ENCODE data around the gene ISOC2.
"Not testable (repeated sequence)": the region's sequence is repeated elsewhere in the genome, so short reads cannot be mapped to it uniquely, and the experiment has no call there.

Gene ISOC2

GRCh38 chr19:55432241-55432959, 29.0 kb downstream of the ISOC2 start:
- no peak for TF ChIP-seq CTCF (conservative IDR thresholded peaks at IDR 0.05; ENCODE audit: control insufficient read depth, insufficient read depth, low read depth, low read length)
- no peak for DNase-seq (ENCODE audit: low read depth)

GRCh38 chr19:55431183-55431582, 30.3 kb downstream of the ISOC2 start:
- H3K4me3 ChIP-seq (ENCODE audit: control insufficient read depth, low read depth, low read length), result no peak overlapping the region
- DNase-seq (ENCODE audit: low read depth), result no peak

More at GRCh38 chr19:55432241-55432959, 29.0 kb downstream of the ISOC2 start:
- H3K4me3 ChIP-seq (ENCODE audit: control insufficient read depth, low read depth, low read length), result no peak overlapping the region

GRCh38 chr19:55426042-55426441, 35.4 kb downstream of the ISOC2 start:
- no peak for DNase-seq (ENCODE audit: low read depth)
- H3K4me3 ChIP-seq (ENCODE audit: control insufficient read depth, low read depth, low read length), result no peak overlapping the region
- no peak for TF ChIP-seq CTCF (conservative IDR thresholded peaks at IDR 0.05; ENCODE audit: control insufficient read depth, insufficient read depth, low read depth, low read length)

More at GRCh38 chr19:55431183-55431582, 30.3 kb downstream of the ISOC2 start:
- no peak for TF ChIP-seq CTCF (conservative IDR thresholded peaks at IDR 0.05; ENCODE audit: control insufficient read depth, insufficient read depth, low read depth, low read length)

GRCh38 chr19:55424518-55424917, 36.9 kb downstream of the ISOC2 start:
- no peak overlapping the region for H3K4me3 ChIP-seq (ENCODE audit: control insufficient read depth, low read depth, low read length)
- TF ChIP-seq CTCF (conservative IDR thresholded peaks at IDR 0.05; ENCODE audit: control insufficient read depth, insufficient read depth, low read depth, low read length), result no peak
- DNase-seq (ENCODE audit: low read depth), result no peak

- no peak for DNase-seq (ENCODE audit: low read depth)
- no peak overlapping the region for H3K4me3 ChIP-seq (ENCODE audit: control insufficient read depth, low read depth, low read length)
- no peak for TF ChIP-seq CTCF (conservative IDR thresholded peaks at IDR 0.05; ENCODE audit: control insufficient read depth, insufficient read depth, low read depth, low read length)
These were observed 38.0 kb downstream of the ISOC2 start for GRCh38 chr19:55423225-55424005.

- DNase-seq (ENCODE audit: low read depth); H3K4me3 ChIP-seq (ENCODE audit: control insufficient read depth, low read depth, low read length): not testable (repeated sequence)
These were observed 40.2 kb downstream of the ISOC2 start for GRCh38 chr19:55421281-55421680.

- TF ChIP-seq CTCF (conservative IDR thresholded peaks at IDR 0.05; ENCODE audit: control insufficient read depth, insufficient read depth, low read depth, low read length), result no peak
- DNase-seq (ENCODE audit: low read depth), result no peak
- H3K4me3 ChIP-seq (ENCODE audit: control insufficient read depth, low read depth, low read length), result no peak overlapping the region
These were observed 41.7 kb downstream of the ISOC2 start for GRCh38 chr19:55419624-55420236.
